Stomach smooth muscle (tissue), 2 donors: ENCODE results near the gene HEG1.

ENCODE experiments used
- H3K27ac ChIP-seq: one replicate; pipeline ENCODE4 v1.7.0; 2013; ENCODE audit warnings: mild to moderate bottlenecking, low read length, inconsistent platforms
- H3K27me3 ChIP-seq, 2 donors: one replicate each; pipeline ENCODE4 v1.7.0; 2013; ENCODE audit warnings: low read length in 2 of 2; ENCODE audit not compliant: insufficient read depth in 2 of 2, control insufficient read depth in 1 of 2
- H3K36me3 ChIP-seq, 2 donors: one replicate each; pipeline ENCODE4 v1.7.0; 2013; ENCODE audit warnings: low read length in 2 of 2; ENCODE audit not compliant: control insufficient read depth in 2 of 2, insufficient read depth in 2 of 2
- H3K4me1 ChIP-seq: one replicate; pipeline ENCODE4 v1.7.0; 2013; ENCODE audit warnings: low read length; ENCODE audit not compliant: control insufficient read depth, insufficient read depth
- H3K4me3 ChIP-seq, 2 donors: one replicate each; pipeline ENCODE4 v1.7.0; 2013; ENCODE audit warnings: low read length in 2 of 2
- H3K9ac ChIP-seq, 2 donors: one replicate each; pipeline ENCODE4 v1.7.0; 2013; ENCODE audit warnings: low read length in 2 of 2, mild to moderate bottlenecking in 1 of 2
- H3K9me3 ChIP-seq, 2 donors: one replicate each; pipeline ENCODE4 v1.7.0; 2013; ENCODE audit warnings: low read length in 2 of 2; ENCODE audit not compliant: control insufficient read depth in 2 of 2
- donor health status: healthy.
- donor health status: Pancreatic carcinoma.

The HEG1 gene

GRCh38 chr3:125000661-125001060 lies 55.1 kb downstream of the HEG1 start:
- peaks cover 28 to 29% of the 10 kb centered on the region in 2 donors for H3K36me3 ChIP-seq
- no peak overlapping the region for H3K4me3 ChIP-seq
- peaks cover 74% of the 10 kb centered on the region for H3K4me1 ChIP-seq
- H3K27me3 ChIP-seq, result no peaks in the 10 kb centered on the region
- no peak overlapping the region for H3K9ac ChIP-seq
- H3K27ac ChIP-seq, result peak overlapping the region; percentile 81
- H3K9me3 ChIP-seq, result no peaks in the 10 kb centered on the region

DNA sequence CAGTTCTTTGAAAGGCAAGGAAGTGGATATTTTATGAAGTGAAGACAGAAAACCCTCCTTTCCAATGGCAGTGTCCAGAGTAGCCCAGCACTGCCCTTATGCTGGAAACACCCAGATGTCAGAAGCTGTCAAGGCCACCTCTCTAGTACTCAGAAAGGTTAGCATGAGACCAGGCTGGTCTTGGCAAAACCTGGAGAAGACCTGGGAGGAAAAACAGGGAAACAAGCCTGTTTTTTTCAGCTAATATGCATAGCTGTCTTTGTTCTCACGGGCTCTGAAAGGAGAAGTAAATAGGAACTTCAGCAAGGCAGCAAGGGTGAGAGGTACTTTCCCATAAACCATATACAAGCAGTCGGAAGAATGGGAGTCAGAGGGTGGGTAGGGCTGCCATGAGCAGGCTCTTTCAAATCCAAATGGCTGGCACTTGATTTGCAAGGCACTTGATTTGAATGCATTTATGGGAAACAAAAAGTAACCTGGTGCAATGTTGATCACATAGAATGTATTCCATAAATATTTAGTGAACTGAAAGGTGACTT lies 55.8 kb downstream of the HEG1 start:
- Histone ChIP-seq H3K9me3 (no peaks in the 10 kb centered on the region), H3K27me3 (no peaks in the 10 kb centered on the region), H3K4me1 (peaks cover 77% of the 10 kb centered on the region), H3K27ac (peak overlapping the region; percentile 74), H3K4me3 (no peak overlapping the region), H3K9ac (no peak overlapping the region), H3K36me3 (peaks cover 24 to 25% of the 10 kb centered on the region in 2 donors)

DNA sequence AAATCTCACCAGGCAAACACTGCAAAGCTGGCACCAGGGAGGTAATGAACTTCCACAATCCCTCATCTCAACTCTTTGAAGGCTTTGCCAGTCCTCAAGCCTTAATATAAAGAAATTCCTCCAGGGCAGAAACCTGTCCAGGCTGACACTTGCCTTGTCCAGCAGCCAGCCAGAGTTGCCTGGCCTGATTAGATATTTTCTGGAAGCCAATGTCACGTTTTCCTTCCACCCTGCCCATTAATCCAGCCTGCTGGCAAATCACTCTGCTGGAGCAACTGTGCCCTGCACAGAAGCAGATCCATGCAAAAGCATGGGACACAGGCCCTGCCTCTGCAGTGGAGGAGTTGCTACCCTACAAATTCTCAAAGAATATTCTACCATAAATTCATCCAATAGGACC lies 56.5 kb downstream of the HEG1 start:
- no peak overlapping the region for H3K9ac ChIP-seq
- peaks cover 20 to 23% of the 10 kb centered on the region in 2 donors for H3K36me3 ChIP-seq
- no peak overlapping the region for H3K4me3 ChIP-seq
- no peaks in the 10 kb centered on the region for H3K9me3 ChIP-seq
- peaks cover 79% of the 10 kb centered on the region for H3K4me1 ChIP-seq
- H3K27ac ChIP-seq, result peak overlapping the region; percentile 69
- H3K27me3 ChIP-seq, result no peaks in the 10 kb centered on the region

- Histone ChIP-seq H3K36me3 (peaks cover 30 to 32% of the 10 kb centered on the region in 2 donors), H3K27ac (peak overlapping the region; percentile 69), H3K4me1 (peaks cover 70% of the 10 kb centered on the region), H3K4me3 (peak overlapping the region in 1 of 2 donors; percentile 52), H3K27me3 (no peaks in the 10 kb centered on the region), H3K9ac (no peak overlapping the region), H3K9me3 (no peaks in the 10 kb centered on the region)
These were observed 57.6 kb downstream of the HEG1 start for GRCh38 chr3:124998247-124998630.

DNA sequence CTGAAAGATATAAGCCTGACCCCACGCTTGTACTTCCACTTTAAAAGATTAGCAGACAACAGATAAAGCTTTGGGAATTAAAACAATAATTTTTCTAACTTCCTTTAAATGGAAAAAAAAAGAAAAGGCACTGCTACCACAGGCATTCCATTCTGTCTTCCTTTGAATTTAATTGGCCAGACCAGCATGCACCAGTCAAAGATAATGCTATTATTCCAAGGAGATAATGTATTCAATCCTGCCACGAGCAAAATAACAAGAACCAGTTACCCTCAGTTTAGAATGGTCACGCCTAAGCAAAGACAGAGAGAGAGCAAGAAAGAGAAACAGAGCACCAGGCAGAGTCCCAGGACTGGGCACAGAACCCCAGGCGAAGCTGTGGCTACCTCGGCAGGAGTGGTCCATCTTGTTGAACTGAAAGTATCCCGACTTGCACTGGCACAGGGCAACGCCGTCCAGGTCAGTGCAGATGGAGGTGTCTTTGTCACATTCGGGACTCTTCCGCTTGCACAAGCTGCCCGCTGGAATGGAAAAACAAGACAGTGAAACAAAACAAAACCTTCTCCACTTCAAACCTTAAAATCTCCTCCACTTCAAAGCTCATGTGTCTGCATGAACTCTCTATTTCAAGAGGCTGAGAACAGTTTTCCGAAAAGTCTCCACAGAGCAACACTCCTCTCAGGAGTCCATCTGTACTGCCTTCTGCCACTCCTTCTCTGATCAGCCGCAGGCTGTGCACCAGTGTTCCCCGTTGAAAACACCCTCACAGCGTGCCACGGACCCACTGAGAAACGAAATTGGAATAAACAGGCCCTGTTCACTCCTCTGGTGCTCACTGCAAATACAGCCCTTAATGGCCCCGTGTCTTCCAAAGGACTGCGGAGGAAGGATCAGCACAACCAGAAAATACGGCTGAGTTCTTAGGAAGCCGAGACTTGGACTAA lies 58.2 kb downstream of the HEG1 start:
- Histone ChIP-seq H3K27me3 (no peaks in the 10 kb centered on the region), H3K9me3 (no peaks in the 10 kb centered on the region), H3K27ac (peak overlapping the region; percentile 69), H3K9ac (no peak overlapping the region), H3K36me3 (peaks cover 30 to 32% of the 10 kb centered on the region in 2 donors), H3K4me3 (peak overlapping the region in 1 of 2 donors; percentile 52), H3K4me1 (peaks cover 64% of the 10 kb centered on the region)

DNA sequence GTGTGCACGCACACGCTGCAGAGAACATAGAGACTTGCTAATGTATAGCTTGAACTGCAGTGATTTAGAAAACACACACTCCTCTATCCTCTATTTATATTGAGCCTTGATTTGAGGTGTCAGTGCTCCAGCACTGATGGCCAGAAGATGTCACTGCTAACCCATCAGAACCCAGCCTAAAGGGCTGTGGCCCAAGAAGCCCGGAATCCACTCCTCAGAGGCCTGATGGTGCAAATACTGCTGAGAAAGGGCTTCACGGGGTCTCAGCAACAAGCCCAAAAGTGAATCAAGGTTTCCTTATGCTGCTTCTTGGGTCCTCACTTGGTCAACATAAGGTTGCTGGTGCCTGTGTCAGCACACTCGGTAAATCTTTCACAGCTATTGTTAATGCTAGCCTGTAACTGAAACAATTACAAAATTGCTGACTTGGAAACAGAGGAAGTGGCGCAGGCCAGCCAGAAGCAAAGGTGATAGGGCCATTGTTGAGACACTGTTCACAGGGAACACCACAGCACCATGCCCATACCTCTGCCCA lies 60.3 kb downstream of the HEG1 start:
- Histone ChIP-seq H3K27ac (no peak overlapping the region), H3K9ac (no peak overlapping the region), H3K36me3 (peaks cover 27 to 32% of the 10 kb centered on the region in 2 donors), H3K4me3 (no peak overlapping the region), H3K4me1 (peaks cover 46% of the 10 kb centered on the region), H3K9me3 (no peaks in the 10 kb centered on the region), H3K27me3 (no peaks in the 10 kb centered on the region)

- H3K9me3 ChIP-seq, result no peaks in the 10 kb centered on the region
- H3K9ac ChIP-seq, result no peak overlapping the region
- no peaks in the 10 kb centered on the region for H3K27me3 ChIP-seq
- peak overlapping the region; percentile 18 for H3K27ac ChIP-seq
- peaks cover 26% of the 10 kb centered on the region for H3K4me1 ChIP-seq
- H3K4me3 ChIP-seq, result no peak overlapping the region
- peaks cover 35 to 41% of the 10 kb centered on the region in 2 donors for H3K36me3 ChIP-seq
These were observed 62.3 kb downstream of the HEG1 start for GRCh38 chr3:124993466-124993865.

DNA sequence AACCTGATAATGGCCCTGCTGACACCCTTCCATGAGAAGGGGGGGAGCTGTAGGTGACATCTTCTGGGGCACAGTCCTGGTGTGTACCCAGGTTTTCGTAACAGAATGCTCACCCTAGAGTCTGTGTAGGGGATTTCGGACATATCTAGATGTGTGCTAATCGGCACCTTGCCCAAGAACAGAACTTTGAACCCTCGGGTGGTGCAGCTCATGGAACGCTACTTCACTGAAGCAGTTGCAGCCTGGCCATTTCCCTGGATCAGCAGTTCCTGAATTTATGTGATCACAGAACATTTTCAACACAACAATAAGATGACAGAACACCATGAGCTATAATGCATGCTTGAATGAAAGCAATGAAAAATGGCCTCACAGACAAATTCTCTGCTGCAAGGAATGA lies 63.8 kb downstream of the HEG1 start:
- peaks cover 13% of the 10 kb centered on the region for H3K4me1 ChIP-seq
- H3K27ac ChIP-seq, result no peak overlapping the region
- no peaks in the 10 kb centered on the region for H3K27me3 ChIP-seq
- no peaks in the 10 kb centered on the region for H3K9me3 ChIP-seq
- no peak overlapping the region for H3K9ac ChIP-seq
- H3K4me3 ChIP-seq, result no peak overlapping the region
- peaks cover 34 to 40% of the 10 kb centered on the region in 2 donors for H3K36me3 ChIP-seq

- Histone ChIP-seq H3K27me3 (no peaks in the 10 kb centered on the region), H3K4me3 (no peak overlapping the region), H3K36me3 (peaks cover 18 to 22% of the 10 kb centered on the region in 2 donors), H3K9me3 (no peaks in the 10 kb centered on the region), H3K27ac (no peak overlapping the region), H3K4me1 (peaks cover 6% of the 10 kb centered on the region), H3K9ac (no peak overlapping the region)
These were observed 69.3 kb downstream of the HEG1 start for GRCh38 chr3:124986192-124987143.

- Histone ChIP-seq H3K36me3 (peaks cover 16% of the 10 kb centered on the region in 2 donors), H3K27me3 (no peaks in the 10 kb centered on the region), H3K4me3 (no peak overlapping the region), H3K9me3 (no peaks in the 10 kb centered on the region), H3K27ac (no peak overlapping the region), H3K4me1 (peaks cover 6% of the 10 kb centered on the region), H3K9ac (no peak overlapping the region)
These were observed 70.4 kb downstream of the HEG1 start for GRCh38 chr3:124985349-124985748.
